Measurements from ENCODE around the gene SCRT2. TPM values are rescaled to one million over a fixed set of nuclear protein-coding genes. Genes with fewer than 3 reads are reported as not detected.

The SCRT2 gene
- total RNA-seq, 3 donors from 2014 or later = not detected

GRCh38 chr20:704726-705125 is 29.1 kb upstream of the SCRT2 start:
- H3K9me3 ChIP-seq = no peaks in the 10 kb centered on the region
- TF ChIP-seq CTCF (IDR thresholded peaks at IDR 0.05) = no peak
- ATAC-seq = no peak

GRCh38 chr20:703426-703825 is 27.8 kb upstream of the SCRT2 start:
- H3K9me3 ChIP-seq = no peaks in the 10 kb centered on the region
- no peaks in the 10 kb centered on the region for H3K4me1 ChIP-seq (ENCODE audit: low read depth)
- H3K4me3 ChIP-seq = no peak overlapping the region
- no peak for TF ChIP-seq CTCF (IDR thresholded peaks at IDR 0.05)
- ATAC-seq (no peak), DNase-seq (no peak)
- intact Hi-C loops (cut with DNase I, micrococcal nuclease) = no loop called here
- H3K36me3 ChIP-seq (ENCODE audit: low read depth) = no peaks in the 10 kb centered on the region

More at GRCh38 chr20:704726-705125, 29.1 kb upstream of the SCRT2 start:
- Histone ChIP-seq H3K4me1 (ENCODE audit: low read depth) (no peaks in the 10 kb centered on the region), H3K36me3 (ENCODE audit: low read depth) (no peaks in the 10 kb centered on the region), H3K4me3 (no peak overlapping the region)
- no peak for DNase-seq
- intact Hi-C loops (cut with DNase I, micrococcal nuclease) = no loop called here

GRCh38 chr20:703006-703405 is 27.4 kb upstream of the SCRT2 start:
- H3K4me3 ChIP-seq = no peak overlapping the region
- no peaks in the 10 kb centered on the region for H3K9me3 ChIP-seq
- ATAC-seq (no peak), DNase-seq (no peak)
- TF ChIP-seq CTCF (IDR thresholded peaks at IDR 0.05) = no peak
- H3K36me3 ChIP-seq (ENCODE audit: low read depth) = no peaks in the 10 kb centered on the region
- intact Hi-C loops (cut with DNase I, micrococcal nuclease) = no loop called here
- no peaks in the 10 kb centered on the region for H3K4me1 ChIP-seq (ENCODE audit: low read depth)

- intact Hi-C loops (cut with DNase I, micrococcal nuclease) = no loop called here
- no peak for TF ChIP-seq CTCF (IDR thresholded peaks at IDR 0.05)
- Histone ChIP-seq H3K9me3 (no peaks in the 10 kb centered on the region), H3K4me3 (no peak overlapping the region), H3K4me1 (ENCODE audit: low read depth) (no peaks in the 10 kb centered on the region), H3K36me3 (ENCODE audit: low read depth) (no peaks in the 10 kb centered on the region)
- ATAC-seq (no peak), DNase-seq (no peak)
Measured at GRCh38 chr20:701401-702129, 26.0 kb upstream of the SCRT2 start.

- DNase-seq = no peak
- TF ChIP-seq CTCF (IDR thresholded peaks at IDR 0.05) = no peak
- intact Hi-C loops (cut with DNase I, micrococcal nuclease) = no loop called here
Measured at GRCh38 chr20:699811-700338, 24.3 kb upstream of the SCRT2 start.

More at GRCh38 chr20:699811-700338, 24.3 kb upstream of the SCRT2 start:
- no peak for ATAC-seq
- H3K9me3 ChIP-seq = no peaks in the 10 kb centered on the region
- no peak overlapping the region for H3K4me3 ChIP-seq
- H3K4me1 ChIP-seq (ENCODE audit: low read depth) = no peaks in the 10 kb centered on the region
- no peaks in the 10 kb centered on the region for H3K36me3 ChIP-seq (ENCODE audit: low read depth)
